HG02885 (cell line): ENCODE data around the gene ITGB1.
A peak's percentile ranks its signal among the peaks of the same experiment; 100 is the strongest.
"Not testable (repeated sequence)": the region's sequence is repeated elsewhere in the genome, so short reads cannot be mapped to it uniquely, and the experiment has no call there.

Source experiments
- ATAC-seq: cut with Tn5 transposase; IDR thresholded peaks from one replicate; pipeline ENCODE4 v1.9.1; 2021; ENCODE audit warnings: mild to moderate bottlenecking; ENCODE audit not compliant: unreplicated experiment, poor library complexity

ITGB1 gene

GRCh38 chr10:32980558-32981468, 22.8 kb upstream of the ITGB1 start:
- ATAC-seq: peak; percentile 98

GRCh38 chr10:32980242-32980557, 22.2 kb upstream of the ITGB1 start:
- no peak for ATAC-seq

DNA sequence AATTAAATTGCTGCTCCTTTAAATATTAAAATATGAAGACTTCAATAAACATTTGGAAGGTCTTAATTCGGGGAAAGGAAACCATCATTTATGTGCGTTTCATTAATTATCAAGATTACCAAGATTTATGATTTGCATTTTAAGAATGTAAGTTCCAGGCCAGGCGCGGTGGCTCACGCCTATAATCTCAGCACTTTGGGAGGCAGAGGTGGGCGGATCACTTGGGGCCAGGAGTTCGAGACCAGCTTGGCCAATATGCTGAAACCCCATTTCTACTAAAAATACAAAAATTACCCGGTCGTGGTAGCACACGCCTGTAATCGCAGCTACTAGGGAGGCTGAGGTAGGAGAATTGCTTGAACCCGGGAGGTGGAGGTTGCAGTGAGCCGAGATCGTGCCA, 21.7 kb upstream of the ITGB1 start:
- ATAC-seq: not testable (repeated sequence)

DNA sequence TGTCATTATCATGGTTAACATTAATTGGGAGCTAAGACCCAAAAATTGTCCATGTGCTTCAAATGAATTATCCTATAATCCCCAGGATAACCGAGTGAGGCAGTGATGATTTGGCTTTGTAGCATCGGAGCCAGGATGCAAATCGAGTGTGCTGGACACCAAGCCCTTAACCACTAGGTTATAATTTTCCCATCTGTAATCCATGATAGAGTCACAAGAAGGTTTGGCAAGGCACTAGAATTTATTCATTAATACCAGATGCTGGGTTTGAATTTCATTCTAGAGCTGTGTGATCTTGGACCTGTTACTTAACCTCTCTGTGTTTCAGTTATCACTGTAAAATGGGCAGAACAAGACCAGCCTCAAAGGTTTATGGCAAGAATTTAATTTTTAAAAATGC, 21.0 kb upstream of the ITGB1 start:
- ATAC-seq: no peak

DNA sequence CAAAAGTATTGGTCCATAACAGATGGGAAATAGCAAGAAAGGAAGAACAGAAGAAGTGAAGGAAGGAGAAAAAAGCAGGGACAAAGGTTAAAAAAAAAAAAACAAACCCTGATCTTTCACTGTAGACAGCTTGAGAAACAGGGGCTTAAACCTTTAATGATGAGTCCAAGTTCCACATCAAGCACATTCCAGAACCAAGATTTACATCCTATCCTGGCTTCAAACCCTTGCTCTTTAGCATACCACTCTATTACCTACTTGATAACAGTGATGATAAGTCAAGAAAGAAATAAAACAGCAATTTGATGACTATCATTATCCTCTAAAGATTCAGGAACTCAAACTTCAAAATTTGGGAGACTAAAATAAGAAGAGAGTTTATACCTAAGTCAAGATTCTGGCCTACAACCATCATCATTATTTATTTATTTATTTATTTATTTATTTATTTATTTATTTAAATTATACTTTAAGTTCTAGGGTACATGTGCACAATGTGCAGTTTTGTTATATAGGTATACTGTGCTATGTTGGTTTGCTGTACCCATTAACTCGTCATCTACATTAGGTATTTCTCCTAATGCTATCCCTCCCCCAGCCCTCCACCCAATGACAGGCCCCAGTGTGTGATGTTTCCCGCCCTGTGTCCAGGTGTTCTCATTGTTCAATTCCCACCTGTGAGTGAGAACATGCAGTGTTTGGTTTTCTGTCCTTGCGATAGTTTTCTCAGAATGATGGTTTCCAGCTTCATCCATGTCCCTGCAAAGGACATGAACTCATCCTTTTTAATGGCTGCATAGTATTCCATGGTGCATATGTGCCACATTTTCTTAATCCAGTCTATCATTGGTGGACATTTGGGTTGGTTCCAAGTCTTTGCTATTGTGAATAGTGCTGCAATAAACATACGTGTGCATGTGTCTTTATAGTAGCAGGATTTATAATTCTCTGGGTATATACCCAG, 20.1 kb upstream of the ITGB1 start:
- ATAC-seq: not testable (repeated sequence)

DNA sequence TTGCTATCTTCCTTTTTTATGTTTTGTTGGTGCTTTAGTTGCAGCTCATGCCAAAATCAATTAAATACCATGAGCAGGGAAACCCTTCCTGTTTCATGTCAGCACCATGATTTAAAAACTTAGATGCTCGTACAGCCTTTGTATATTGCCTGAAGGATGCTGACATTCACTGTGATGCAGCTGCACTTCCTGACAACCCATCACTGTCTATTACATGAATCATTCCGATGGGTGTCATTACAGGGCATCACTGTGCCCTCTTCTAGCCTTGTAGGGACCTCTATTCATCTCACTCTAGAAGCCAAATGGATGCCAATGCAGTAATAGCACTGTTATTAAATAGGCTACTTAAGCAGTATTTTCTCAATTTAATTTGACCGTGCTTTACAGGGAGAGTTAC, 18.3 kb upstream of the ITGB1 start:
- ATAC-seq: no peak

DNA sequence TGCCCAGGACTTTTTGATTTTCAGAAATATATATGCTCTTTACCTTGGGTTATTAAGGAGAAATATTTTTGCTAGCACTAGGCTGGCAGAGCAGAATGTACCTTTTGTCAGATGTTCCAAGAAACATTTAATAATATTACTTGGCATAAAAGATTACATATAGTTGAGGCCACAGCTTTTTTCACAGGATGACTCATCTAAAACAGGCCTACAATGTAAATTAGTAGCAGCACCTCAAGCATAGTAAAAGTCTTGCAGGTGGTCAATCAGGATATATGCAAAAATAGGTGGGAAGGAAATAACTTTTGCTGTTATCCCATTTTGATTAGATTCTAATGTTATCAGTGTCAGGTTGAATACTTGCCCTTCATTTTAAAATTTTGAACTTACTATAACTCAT, 14.9 kb upstream of the ITGB1 start:
- ATAC-seq: peak; percentile 56

GRCh38 chr10:32972460-32972859, 14.4 kb upstream of the ITGB1 start:
- ATAC-seq: no peak

GRCh38 chr10:32971536-32972091, 13.6 kb upstream of the ITGB1 start:
- no peak for ATAC-seq

DNA sequence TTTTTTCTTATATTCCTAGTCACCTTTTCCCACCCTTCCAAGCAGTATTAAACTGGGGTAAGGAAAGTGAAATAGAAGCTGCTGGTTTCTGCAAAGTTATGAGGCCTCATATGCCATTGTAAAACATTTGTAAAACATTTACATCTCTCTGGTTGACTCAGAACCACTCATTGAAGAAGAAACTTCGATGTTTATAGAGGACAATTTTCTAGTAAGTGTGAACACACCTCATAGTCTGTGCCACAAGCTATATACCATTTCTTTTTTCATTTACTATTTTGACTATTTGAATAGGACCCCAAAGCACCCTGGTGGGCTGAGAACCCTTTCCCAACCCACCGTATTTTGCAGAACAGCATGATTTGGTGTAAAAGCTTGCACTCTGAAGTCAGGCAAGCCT, 12.9 kb upstream of the ITGB1 start:
- peak; percentile 78 for ATAC-seq

DNA sequence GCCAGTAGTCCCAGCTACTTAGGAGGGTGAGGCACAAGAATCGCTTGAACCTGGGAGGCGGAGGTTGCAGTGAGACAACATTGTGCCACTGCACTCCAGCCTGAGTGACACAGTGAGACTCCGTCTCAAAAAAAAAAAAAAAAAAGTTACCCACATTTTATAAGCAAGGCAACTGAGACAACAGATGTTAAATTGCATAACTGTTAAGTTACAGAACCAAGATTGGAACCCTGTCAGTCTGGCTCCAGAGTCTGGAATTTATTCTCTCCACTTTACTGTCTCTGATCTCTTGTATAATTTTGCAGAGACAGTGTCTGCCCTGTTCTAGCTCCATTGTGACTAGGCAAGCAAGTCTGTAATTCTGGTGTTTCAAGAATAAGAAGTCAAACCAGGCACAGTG, 6.2 kb upstream of the ITGB1 start:
- no peak for ATAC-seq

- ATAC-seq: no peak
Measured at GRCh38 chr10:32963096-32963495, 5.1 kb upstream of the ITGB1 start.

DNA sequence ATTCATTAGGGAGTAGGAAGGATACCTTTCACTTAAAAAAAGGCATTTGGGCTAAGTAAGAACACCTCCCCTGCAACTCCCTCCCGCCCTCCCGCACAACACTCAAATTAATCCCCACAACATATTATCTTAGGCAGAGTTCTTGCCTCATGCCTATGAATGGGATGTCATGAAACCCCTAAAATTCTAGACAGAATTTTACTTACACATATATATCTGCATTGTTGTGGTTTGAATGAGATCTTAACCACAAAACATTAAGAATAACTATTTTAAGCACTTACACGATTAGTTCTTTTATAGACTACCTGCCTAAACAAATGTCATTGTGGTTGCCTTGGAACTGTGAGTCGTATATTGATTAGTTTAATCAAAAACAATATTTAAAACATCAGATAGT, 4.5 kb upstream of the ITGB1 start:
- no peak for ATAC-seq

- ATAC-seq: no peak
Measured at GRCh38 chr10:32961895-32962369, 3.9 kb upstream of the ITGB1 start.

- no peak for ATAC-seq
Measured at GRCh38 chr10:32961343-32961894, 3.4 kb upstream of the ITGB1 start.

DNA sequence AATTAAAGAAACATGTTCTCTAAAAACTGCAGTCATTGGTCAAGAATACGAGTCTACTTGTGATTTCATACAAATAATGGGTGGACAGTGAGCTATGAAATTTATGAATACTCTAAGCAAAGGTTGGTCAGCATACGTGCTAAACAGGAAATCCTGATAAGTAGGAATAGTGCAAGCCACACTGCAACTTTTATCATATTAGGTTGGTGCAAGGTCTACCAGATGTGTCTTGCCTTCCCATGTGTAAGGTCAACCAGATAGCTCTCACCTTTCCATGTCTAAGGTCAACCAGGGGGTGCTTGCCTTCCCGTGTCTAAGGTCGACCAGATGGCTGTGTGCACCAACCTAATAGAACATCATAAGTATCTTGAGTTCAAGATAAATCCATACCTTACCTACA, 2.0 kb upstream of the ITGB1 start:
- no peak for ATAC-seq

DNA sequence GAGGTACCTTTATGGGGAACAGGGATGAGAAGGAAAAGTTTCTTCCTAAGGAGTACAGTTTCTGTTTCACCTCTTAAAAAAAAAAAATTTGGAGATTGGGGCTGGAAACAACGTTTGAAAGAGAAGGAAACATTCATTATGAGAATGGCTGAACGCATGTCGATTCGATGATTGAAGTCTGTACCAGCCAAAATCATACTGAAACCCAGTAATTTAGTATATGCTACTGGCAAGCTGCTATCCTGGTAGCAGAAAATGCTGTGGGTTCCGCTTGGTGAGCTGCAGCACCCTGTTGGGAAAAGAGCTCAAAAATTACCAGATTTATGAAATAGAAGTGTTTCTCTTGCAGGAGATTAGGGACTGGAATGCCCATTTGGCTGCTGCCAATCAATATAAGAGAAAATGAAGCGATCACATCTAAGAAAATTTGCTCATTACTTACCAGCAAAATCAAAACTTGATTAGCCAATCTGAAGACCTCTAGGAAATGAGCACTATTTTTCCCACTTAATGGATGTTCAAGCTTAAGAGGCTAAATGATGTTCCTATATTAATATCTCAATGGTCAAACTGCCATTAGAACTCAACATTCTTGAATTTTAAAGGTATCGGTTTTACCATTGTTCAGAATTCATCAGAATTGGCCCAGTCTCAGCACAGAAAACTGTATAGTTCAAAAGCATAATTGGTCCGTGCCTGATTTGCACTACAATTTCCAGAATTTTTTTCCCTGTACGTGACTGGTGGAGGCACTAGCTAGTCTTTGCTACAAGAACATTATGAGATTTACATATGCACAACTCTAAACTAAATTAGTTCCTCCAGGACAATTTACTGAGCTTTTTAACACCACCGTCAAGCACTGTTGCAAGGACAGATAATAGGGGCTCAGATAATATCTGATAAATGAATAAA, 1.2 kb upstream of the ITGB1 start:
- peak; percentile 40 for ATAC-seq

DNA sequence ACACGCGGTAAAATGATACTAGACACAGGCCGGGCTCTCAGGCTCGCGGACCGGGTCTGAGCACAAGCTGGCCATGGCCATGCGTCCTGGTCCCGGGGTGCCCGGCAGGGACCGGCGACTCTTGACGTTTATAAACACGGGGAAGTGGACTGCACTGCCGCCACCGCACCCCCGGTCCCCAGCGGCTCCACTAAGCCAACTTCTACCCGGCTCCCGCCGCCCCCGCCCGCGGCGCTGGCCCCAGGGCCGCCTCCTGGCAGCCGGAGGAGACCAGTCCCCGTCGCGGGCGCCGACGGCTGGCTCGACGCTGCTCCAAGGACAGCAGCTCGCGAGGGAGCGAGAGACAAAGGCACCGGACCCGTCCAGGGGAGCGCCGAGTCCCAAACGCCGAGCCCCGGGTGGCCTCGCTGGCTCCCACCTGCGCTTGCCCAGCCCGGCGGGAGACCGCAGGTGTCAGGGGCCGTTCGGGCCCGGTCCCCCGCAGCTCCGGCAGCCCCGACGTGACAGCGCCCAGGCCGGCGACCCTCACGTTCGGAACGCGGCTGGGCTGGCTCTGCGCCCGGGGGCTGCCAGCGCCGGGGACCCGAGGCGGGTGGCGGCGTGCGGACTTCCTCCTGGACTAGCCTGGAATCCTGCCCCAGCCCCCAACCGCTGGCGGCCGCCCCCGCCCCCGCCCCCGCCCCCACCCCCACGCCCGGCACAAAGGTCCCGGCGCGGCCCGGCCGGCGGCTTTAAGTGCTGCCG, 517 bp downstream of the ITGB1 start:
- ATAC-seq: peak; percentile 36
